Mucosa of descending colon (tissue), 3 donors: ENCODE results near the gene COL7A1. TPM values are rescaled to one million over a fixed set of nuclear protein-coding genes. Genes with fewer than 3 reads are reported as not detected.

Experiments
- ATAC-seq: fragments of 200-7000 bp; cut with Tn5 transposase; one replicate; pipeline ENCODE4 v1.9.1; 2020; ENCODE audit warnings: mild to moderate bottlenecking, moderate library complexity
- DNase-seq, 3 donors: peaks; one replicate each; pipeline ENCODE4 v3.0.0-alpha.2; 2020
- H3K36me3 ChIP-seq: fragments of 200-600 bp; one replicate; pipeline ENCODE4 v1.8.0; 2021; ENCODE audit warnings: low read depth, mild to moderate bottlenecking
- H3K4me1 ChIP-seq: fragments of 200-600 bp; one replicate; pipeline ENCODE4 v1.8.0; 2021; ENCODE audit warnings: low read depth, mild to moderate bottlenecking
- H3K4me3 ChIP-seq: fragments of 200-600 bp; one replicate; pipeline ENCODE4 v1.8.0; 2021; ENCODE audit warnings: mild to moderate bottlenecking
- H3K9me3 ChIP-seq: fragments of 200-600 bp; one replicate; pipeline ENCODE4 v1.8.0; 2021; ENCODE audit warnings: mild to moderate bottlenecking
- intact Hi-C, 2 donors: fragments of 100-400 bp; cut with DNase I in 1 of 2; cut with micrococcal nuclease in 1 of 2; formaldehyde crosslinking; loops; one replicate each; pipeline versions ENCODE4 v1.11.0 to v1.11.1; 2022; cut with DNase I, micrococcal nuclease
- total RNA-seq, 3 donors: library from RNA; stranded (reverse); fragmentation: NEBNext Ultra II Directional in 2 of 3; extraction: Animal tissue kit (Norgen Biotek cat#: 25700) in 2 of 3; gene quantifications; one replicate each; pipeline versions ENCODE4 v1.2.1 to v1.2.4, GENCODE V29; 2021 to 2023
- TF ChIP-seq, protein P1 (sequence below): fragments of 200-600 bp; IDR thresholded peaks from one replicate; pipeline ENCODE4 v1.8.0; 2022; ENCODE audit warnings: antibody characterized with exemption, mild to moderate bottlenecking
- donor health status: DM: no; HTN: no; CAD: no; lungs with moderate emphysema.
- donor health status: DM: no; HTN: no; CAD: no.
- donor health status: DM: no; HTN: yes; CAD: no.

Gene COL7A1
- total RNA-seq, 3 donors from 2014 or later: 2.8 to 6.8 (median 3.9) TPM

DNA sequence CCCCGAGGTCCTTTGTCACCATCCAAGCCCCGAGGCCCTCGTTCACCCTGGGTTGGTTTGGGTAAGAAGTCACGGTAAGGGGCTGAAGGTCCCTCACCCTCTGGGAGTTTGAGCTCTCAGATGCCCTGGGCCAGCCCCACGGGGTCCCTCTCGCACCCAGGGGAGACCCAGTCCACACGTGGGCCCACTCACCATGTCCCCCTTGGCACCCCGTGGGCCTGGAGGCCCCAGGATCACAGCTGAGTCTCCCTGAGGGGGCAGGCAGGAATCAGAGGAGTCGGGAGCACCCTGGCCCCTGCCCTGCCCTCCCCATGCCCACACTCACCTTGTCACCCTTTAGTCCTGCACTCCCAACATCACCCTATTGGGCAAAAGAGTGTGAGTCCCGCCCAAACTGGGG is 25.7 kb downstream of the COL7A1 start:
- TF ChIP-seq, protein P1, sequence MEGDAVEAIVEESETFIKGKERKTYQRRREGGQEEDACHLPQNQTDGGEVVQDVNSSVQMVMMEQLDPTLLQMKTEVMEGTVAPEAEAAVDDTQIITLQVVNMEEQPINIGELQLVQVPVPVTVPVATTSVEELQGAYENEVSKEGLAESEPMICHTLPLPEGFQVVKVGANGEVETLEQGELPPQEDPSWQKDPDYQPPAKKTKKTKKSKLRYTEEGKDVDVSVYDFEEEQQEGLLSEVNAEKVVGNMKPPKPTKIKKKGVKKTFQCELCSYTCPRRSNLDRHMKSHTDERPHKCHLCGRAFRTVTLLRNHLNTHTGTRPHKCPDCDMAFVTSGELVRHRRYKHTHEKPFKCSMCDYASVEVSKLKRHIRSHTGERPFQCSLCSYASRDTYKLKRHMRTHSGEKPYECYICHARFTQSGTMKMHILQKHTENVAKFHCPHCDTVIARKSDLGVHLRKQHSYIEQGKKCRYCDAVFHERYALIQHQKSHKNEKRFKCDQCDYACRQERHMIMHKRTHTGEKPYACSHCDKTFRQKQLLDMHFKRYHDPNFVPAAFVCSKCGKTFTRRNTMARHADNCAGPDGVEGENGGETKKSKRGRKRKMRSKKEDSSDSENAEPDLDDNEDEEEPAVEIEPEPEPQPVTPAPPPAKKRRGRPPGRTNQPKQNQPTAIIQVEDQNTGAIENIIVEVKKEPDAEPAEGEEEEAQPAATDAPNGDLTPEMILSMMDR: no peak
- Histone ChIP-seq H3K9me3 (no peaks in the 10 kb centered on the region), H3K4me3 (no peak overlapping the region), H3K36me3 (no peaks in the 10 kb centered on the region), H3K4me1 (no peaks in the 10 kb centered on the region)
- ATAC-seq (no peak), DNase-seq (no peak)
- intact Hi-C loops: no loop called here

DNA sequence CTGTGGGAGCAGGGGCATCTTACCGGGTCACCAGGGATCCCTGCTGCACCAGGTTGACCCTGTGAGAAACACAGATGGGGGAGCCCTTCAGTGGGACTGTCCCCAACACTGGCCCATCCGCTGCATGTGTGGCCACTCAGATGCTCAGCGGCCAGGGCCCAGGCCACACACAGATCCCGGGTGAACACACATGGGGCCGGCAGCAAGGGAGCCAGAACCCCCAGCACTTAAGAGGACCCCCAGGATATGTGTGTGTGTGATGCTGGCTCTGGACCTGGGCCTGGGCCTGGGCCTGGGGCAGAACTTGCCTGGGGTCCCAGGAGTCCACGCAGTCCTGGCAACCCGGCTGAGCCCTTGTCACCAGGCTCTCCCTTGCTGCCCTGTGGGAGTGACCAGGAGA is 26.7 kb downstream of the COL7A1 start:
- intact Hi-C loops: no loop called here
- DNase-seq: no peak
- Histone ChIP-seq H3K4me3 (no peak overlapping the region), H3K9me3 (no peaks in the 10 kb centered on the region), H3K4me1 (no peaks in the 10 kb centered on the region), H3K36me3 (no peaks in the 10 kb centered on the region)
- TF ChIP-seq, protein P1: no peak
- no peak for ATAC-seq

DNA sequence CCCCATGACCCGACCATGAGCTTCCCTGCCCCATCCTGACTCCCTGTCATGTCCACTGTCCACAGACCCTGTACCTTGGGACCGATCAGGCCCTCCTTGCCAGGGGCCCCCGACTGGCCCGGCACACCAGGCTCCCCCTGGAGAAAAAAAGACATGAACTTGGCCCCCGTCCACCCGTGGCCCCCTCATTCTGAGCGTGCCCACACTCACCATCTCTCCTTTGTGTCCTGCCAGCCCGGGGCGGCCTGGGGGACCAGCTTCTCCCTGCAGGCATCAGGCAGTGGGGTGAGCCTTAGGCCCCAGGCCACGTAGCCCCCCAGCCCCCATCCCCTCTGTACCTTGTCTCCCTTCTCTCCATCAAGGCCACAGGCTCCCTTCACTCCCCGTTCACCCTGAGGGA is 27.6 kb downstream of the COL7A1 start:
- Histone ChIP-seq H3K4me1 (no peaks in the 10 kb centered on the region), H3K9me3 (no peaks in the 10 kb centered on the region), H3K36me3 (no peaks in the 10 kb centered on the region), H3K4me3 (no peak overlapping the region)
- DNase-seq (no peak), ATAC-seq (no peak)
- intact Hi-C loops: no loop called here
- TF ChIP-seq, protein P1: no peak

DNA sequence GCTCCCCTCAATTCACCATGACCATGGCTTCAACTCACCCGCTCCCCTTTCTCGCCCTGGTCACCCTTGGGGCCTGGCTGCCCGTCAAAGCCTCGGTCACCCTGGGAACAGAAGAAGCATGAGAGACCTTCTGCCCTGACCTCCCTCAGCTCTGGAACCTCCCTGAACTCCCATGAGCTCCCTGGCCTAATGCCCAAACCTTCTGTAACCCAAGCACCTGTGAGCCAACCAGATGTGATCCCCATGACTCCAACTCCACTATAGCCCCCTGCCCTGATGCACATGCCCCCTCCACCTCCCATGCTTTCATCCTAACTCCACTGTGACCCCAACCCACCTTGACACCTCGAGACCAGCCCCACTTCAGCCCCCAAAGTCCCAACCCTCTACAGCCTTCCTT is 28.0 kb downstream of the COL7A1 start:
- no peaks in the 10 kb centered on the region for H3K36me3 ChIP-seq
- TF ChIP-seq, protein P1: no peak
- DNase-seq (no peak), ATAC-seq (no peak)
- H3K4me3 ChIP-seq: no peak overlapping the region
- H3K9me3 ChIP-seq: no peaks in the 10 kb centered on the region
- H3K4me1 ChIP-seq: no peaks in the 10 kb centered on the region
- intact Hi-C loops: no loop called here

DNA sequence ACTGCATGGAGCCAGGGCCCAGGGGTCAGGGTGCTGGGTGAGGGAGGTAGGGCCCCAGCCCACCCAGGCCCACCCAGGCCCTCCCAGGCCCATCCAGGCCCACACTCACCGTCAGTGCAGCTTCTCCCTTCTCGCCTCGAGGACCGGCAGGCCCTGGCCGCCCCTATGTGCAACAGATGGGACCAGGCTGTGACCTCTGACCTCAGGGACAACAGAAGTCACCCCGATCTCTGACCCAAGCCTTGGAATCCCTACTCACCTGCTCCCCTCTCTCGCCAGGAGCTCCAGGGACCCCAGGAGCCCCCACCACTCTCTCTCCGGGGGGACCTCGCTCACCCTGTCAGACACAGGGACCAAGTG is 28.7 kb downstream of the COL7A1 start:
- TF ChIP-seq, protein P1: no peak
- Histone ChIP-seq H3K4me1 (no peaks in the 10 kb centered on the region), H3K9me3 (no peaks in the 10 kb centered on the region), H3K4me3 (no peak overlapping the region), H3K36me3 (no peaks in the 10 kb centered on the region)
- intact Hi-C loops: no loop called here
- DNase-seq (no peak), ATAC-seq (no peak)
